AG09319 (cell line): ENCODE results near the gene NBEA.
"Not testable (repeated sequence)": the region's sequence is repeated elsewhere in the genome, so short reads cannot be mapped to it uniquely, and the experiment has no call there.

ENCODE experiments used
- DNase-seq: peaks from one replicate; pipeline ENCODE4 v3.0.0-alpha.2; 2010; ENCODE audit warnings: low read depth; ENCODE audit errors: extremely low read depth
- CTCF ChIP-seq: IDR thresholded peaks from 2 replicates; pipeline ENCODE4 v1.5.1; 2011; ENCODE audit warnings: low read depth, mild to moderate bottlenecking, inconsistent platforms, low read length, moderate library complexity

Gene NBEA

GRCh38 chr13:35675651-35676050 lies 733.6 kb downstream of the NBEA start:
- no peak for TF ChIP-seq CTCF
- DNase-seq: no peak

GRCh38 chr13:35677863-35678262 lies 735.8 kb downstream of the NBEA start:
- not testable (repeated sequence) for DNase-seq

- no peak for DNase-seq
- TF ChIP-seq CTCF: no peak
Observed at GRCh38 chr13:35681685-35682084, 739.6 kb downstream of the NBEA start.

GRCh38 chr13:35684432-35684831 lies 742.4 kb downstream of the NBEA start:
- DNase-seq: no peak
- no peak for TF ChIP-seq CTCF

GRCh38 chr13:35687336-35687735 lies 745.3 kb downstream of the NBEA start:
- DNase-seq: no peak
- no peak for TF ChIP-seq CTCF

- no peak for DNase-seq
- no peak for TF ChIP-seq CTCF
Observed at GRCh38 chr13:35690581-35691207, 748.6 kb downstream of the NBEA start.

- no peak for TF ChIP-seq CTCF
- peak; percentile 74 for DNase-seq
Observed at GRCh38 chr13:35693134-35693784, 751.2 kb downstream of the NBEA start.

GRCh38 chr13:35694031-35694430 lies 752.0 kb downstream of the NBEA start:
- no peak for TF ChIP-seq CTCF
- no peak for DNase-seq
